GM12878 (cell line): ENCODE data around the gene AXIN1. TPM values are rescaled to one million over a fixed set of nuclear protein-coding genes. Genes with fewer than 3 reads are reported as not detected.

Experiments
- ATAC-seq: fragments of 200-7000 bp; cut with Tn5 transposase; 3 replicates; pipeline ENCODE4 v1.9.1; 2020; ENCODE audit warnings: mild to moderate bottlenecking, moderate library complexity
- BruUV-seq: library from RNA; stranded (reverse); fragments of 400-500 nt; replicated peaks from 2 replicates; lab custom pipeline; 2021; lab: Mats Ljungman, UMichigan
- CTCF ChIA-PET: fragments of 300-600 bp; sonication (Branson Sonifier 250); formaldehyde crosslinking; extraction: SDS; loops from one replicate; lab custom pipeline; 2021; ENCODE audit warnings: inconsistent platforms; lab: Yijun Ruan, JAX
- POLR2A ChIA-PET: fragments of 350-600 bp; formaldehyde crosslinking; extraction: SDS; loops from one replicate; lab custom pipeline; 2021; ENCODE audit warnings: inconsistent platforms; lab: Charles Lee
- RAD21 ChIA-PET: fragments of 300-600 bp; sonication (Branson Sonifier 250); formaldehyde crosslinking; loops from one replicate; lab custom pipeline; 2023; ENCODE audit warnings: antibody characterized with exemption; ENCODE audit not compliant: unreplicated experiment; lab: Charles Lee
- SMC1A ChIA-PET: fragments of 300-600 bp; sonication (Branson Sonifier 250); formaldehyde crosslinking; loops from one replicate; lab custom pipeline; 2023; ENCODE audit not compliant: unreplicated experiment, uncharacterized antibody; lab: Charles Lee
- DNase-seq: peaks from one replicate; pipeline ENCODE4 v3.0.0-alpha.2; 2011; ENCODE audit warnings: low read depth, low spot score
- FAIRE-seq: peaks from 3 replicates; lab custom pipeline; 2011; peaks lifted over from hg19 to GRCh38; lab: Jason Lieb, UNC
- H2AFZ ChIP-seq: 2 replicates; pipeline ENCODE4 v1.6.0; 2011; ENCODE audit warnings: low read depth, low read length, control low read depth; ENCODE audit not compliant: control insufficient read depth
- H3K27ac ChIP-seq: 2 replicates; pipeline ENCODE4 v1.5.1; 2011; ENCODE audit warnings: control low read depth; ENCODE audit not compliant: control insufficient read depth, insufficient read depth
- H3K27me3 ChIP-seq, 2 experiments: replicated peaks in 1 of 2; 2 replicates each; pipeline versions ENCODE4 v1.6.0 to v1.6.1; 2011; ENCODE audit warnings: low read length in 1 of 2; ENCODE audit not compliant: control insufficient read depth in 2 of 2, insufficient read depth in 2 of 2
- H3K36me3 ChIP-seq, 2 experiments: 2 replicates each; pipeline ENCODE4 v1.5.1; 2011; ENCODE audit warnings: low read length in 1 of 2; ENCODE audit not compliant: control insufficient read depth in 2 of 2, insufficient read depth in 2 of 2
- H3K4me1 ChIP-seq: 2 replicates; pipeline ENCODE4 v1.6.1; 2011; ENCODE audit warnings: mild to moderate bottlenecking, low read length, moderate library complexity, mixed read lengths; ENCODE audit not compliant: control insufficient read depth, insufficient read depth
- H3K4me2 ChIP-seq: 2 replicates; pipeline ENCODE4 v1.6.0; 2011; ENCODE audit warnings: control low read depth; ENCODE audit not compliant: control insufficient read depth, insufficient read depth
- H3K4me3 ChIP-seq: fragments of 200-600 bp; sonication (generic); 2 replicates; pipeline ENCODE4 v1.5.1; 2016
- H3K79me2 ChIP-seq: 2 replicates; pipeline ENCODE4 v1.6.0; 2011; ENCODE audit warnings: low read length; ENCODE audit not compliant: control insufficient read depth, insufficient read depth
- H3K9ac ChIP-seq: 2 replicates; pipeline ENCODE4 v1.8.0; 2011; ENCODE audit warnings: low read length, control low read depth, mixed read lengths; ENCODE audit not compliant: control insufficient read depth, insufficient read depth
- H3K9me3 ChIP-seq: replicated peaks from 3 replicates; pipeline ENCODE4 v1.5.1; 2011; ENCODE audit warnings: mild to moderate bottlenecking, low read length; ENCODE audit not compliant: control insufficient read depth, insufficient read depth
- H4K20me1 ChIP-seq: 2 replicates; pipeline ENCODE4 v1.6.0; 2011; ENCODE audit not compliant: control insufficient read depth, insufficient read depth
- MEF2A ChIP-seq: IDR thresholded peaks from 2 replicates; pipeline ENCODE4 v1.6.1; 2011; ENCODE audit warnings: low read depth, mild to moderate bottlenecking, low read length, moderate library complexity; ENCODE audit not compliant: insufficient read depth
- MTA2 ChIP-seq: fragments of 450-650 bp; IDR thresholded peaks from 2 replicates; pipeline ENCODE4 v1.6.1; 2016; ENCODE audit warnings: low read depth, mild to moderate bottlenecking, moderate library complexity
- MYB ChIP-seq: fragments of 150-350 bp; IDR thresholded peaks from 2 replicates; pipeline ENCODE4 v1.6.1; 2014; ENCODE audit warnings: mild to moderate bottlenecking, low read depth, low read length, borderline replicate concordance
- MYC ChIP-seq: IDR thresholded peaks from 2 replicates; pipeline ENCODE4 v1.6.1; 2011; ENCODE audit warnings: mild to moderate bottlenecking, low read length, moderate library complexity, inconsistent platforms; ENCODE audit not compliant: insufficient read depth, insufficient replicate concordance, insufficient read length, severe bottlenecking
- NBN ChIP-seq: fragments of 450-650 bp; IDR thresholded peaks from 2 replicates; pipeline ENCODE4 v1.6.1; 2016
- NR2F1 ChIP-seq: fragments of 450-650 bp; conservative IDR thresholded peaks from 2 replicates; pipeline ENCODE4 v1.6.1; 2017; ENCODE audit warnings: mild to moderate bottlenecking
- SPI1 ChIP-seq: IDR thresholded peaks from 2 replicates; pipeline ENCODE4 v1.6.1; 2011; ENCODE audit warnings: low read depth, mild to moderate bottlenecking, low read length, moderate library complexity, borderline replicate concordance; ENCODE audit not compliant: insufficient read depth
- ZBED1 ChIP-seq: IDR thresholded peaks from 2 replicates; pipeline ENCODE4 v1.6.1; 2016; ENCODE audit warnings: borderline replicate concordance
- WGBS: methylation state at CpG from one replicate; pipeline ENCODE4 v1.1.6; 2016; ENCODE audit warnings: low lambda C conversion rate; ENCODE audit not compliant: insufficient replicate concordance, insufficient coverage; ENCODE audit errors: missing lambda C conversion rate; 5-methylcytosine and 5-hydroxymethylcytosine counted together
- in situ Hi-C: fragments of 300-500 bp; cut with MboI; formaldehyde crosslinking; loops from 9 replicates; pipeline ENCODE4 v1.14.3; 2018; ENCODE audit warnings: mixed read lengths
- intact Hi-C: fragments of 100-400 bp; cut with micrococcal nuclease; formaldehyde crosslinking; loops from one replicate; pipeline ENCODE4 v1.14.2; 2022; ENCODE audit not compliant: unreplicated experiment
- polyA plus RNA-seq, 11 experiments: library from polyadenylated mRNA; depleted of rRNA in 4 of 11; unstranded in 6 of 11; stranded (reverse) in 5 of 11; fragments of >200 nt; fragmentation: Nextera tagmentation in 4 of 11; fragmentation: Illumina TruSeq in 1 of 11; extraction: Ambion mirVana in 4 of 11; extraction: Trizol in 1 of 11; gene quantifications; 1 replicate in 1 of 11; 2 replicates in 10 of 11; pipeline versions ENCODE4 v1.2.1 to v1.2.3, GENCODE V29; 2011 to 2016; ENCODE audit warnings: inconsistent platforms in 2 of 11, missing spikeins in 2 of 11, low read depth in 1 of 11
- total RNA-seq, 4 experiments: library from RNA; depleted of rRNA in 3 of 4; stranded (reverse); fragments of >200 nt in 3 of 4; fragmentation: Illumina TruSeq in 1 of 4; extraction: Trizol in 1 of 4; gene quantifications; 2 replicates each; pipeline versions ENCODE4 v1.2.1 to v1.2.3, GENCODE V29; 2013 to 2021
- TF ChIP-seq, protein P1 (sequence below): fragments of 450-650 bp; IDR thresholded peaks from 2 replicates; pipeline ENCODE4 v1.6.1; 2017; ENCODE audit warnings: mild to moderate bottlenecking, moderate library complexity
- TF ChIP-seq, protein P2 (sequence below): IDR thresholded peaks from 2 replicates; pipeline ENCODE4 v1.6.1; 2011; ENCODE audit warnings: low read depth, mild to moderate bottlenecking, low read length, moderate library complexity, borderline replicate concordance; ENCODE audit errors: extremely low read depth
- TF ChIP-seq, protein P3 (sequence below): fragments of 450-650 bp; formaldehyde crosslinking; IDR thresholded peaks from 2 replicates; pipeline ENCODE4 v1.5.0; 2022; ENCODE audit warnings: mild to moderate bottlenecking, missing genetic modification characterization

Gene AXIN1
- total and polyA plus RNA-seq, 10 of the 15 experiments (the other 5 are each of a cell fraction or from before 2014, with no cell fraction given): 0.26 to 27.1 (median 7.7) TPM

DNA sequence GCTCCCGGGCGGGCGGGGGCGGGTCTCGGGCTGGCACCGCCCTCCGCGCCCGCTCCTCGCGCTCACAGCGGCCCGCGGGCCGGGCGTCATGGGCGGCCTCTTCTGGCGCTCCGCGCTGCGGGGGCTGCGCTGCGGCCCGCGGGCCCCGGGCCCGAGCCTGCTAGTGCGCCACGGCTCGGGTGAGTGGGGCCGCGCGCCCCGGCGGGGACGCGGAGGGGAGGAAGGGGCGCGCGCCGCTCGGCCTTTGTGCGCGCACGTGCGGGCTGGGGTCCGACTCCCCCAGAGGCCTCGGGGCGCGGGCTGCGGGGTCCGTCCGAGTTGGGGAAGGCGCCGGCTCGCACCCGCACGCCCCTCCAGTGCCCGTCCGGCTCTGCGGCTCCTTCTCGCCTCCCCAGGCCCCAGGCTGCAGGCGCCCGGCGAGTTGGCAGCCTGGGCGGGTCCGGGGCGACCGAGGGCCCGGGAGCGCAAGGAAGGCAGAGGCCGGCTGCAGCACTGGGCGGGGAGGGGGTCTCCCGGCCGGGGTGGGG, 44.7 kb upstream of the AXIN1 start, which contains the start of gene NME4 (continued):
- TF ChIP-seq, protein P1, sequence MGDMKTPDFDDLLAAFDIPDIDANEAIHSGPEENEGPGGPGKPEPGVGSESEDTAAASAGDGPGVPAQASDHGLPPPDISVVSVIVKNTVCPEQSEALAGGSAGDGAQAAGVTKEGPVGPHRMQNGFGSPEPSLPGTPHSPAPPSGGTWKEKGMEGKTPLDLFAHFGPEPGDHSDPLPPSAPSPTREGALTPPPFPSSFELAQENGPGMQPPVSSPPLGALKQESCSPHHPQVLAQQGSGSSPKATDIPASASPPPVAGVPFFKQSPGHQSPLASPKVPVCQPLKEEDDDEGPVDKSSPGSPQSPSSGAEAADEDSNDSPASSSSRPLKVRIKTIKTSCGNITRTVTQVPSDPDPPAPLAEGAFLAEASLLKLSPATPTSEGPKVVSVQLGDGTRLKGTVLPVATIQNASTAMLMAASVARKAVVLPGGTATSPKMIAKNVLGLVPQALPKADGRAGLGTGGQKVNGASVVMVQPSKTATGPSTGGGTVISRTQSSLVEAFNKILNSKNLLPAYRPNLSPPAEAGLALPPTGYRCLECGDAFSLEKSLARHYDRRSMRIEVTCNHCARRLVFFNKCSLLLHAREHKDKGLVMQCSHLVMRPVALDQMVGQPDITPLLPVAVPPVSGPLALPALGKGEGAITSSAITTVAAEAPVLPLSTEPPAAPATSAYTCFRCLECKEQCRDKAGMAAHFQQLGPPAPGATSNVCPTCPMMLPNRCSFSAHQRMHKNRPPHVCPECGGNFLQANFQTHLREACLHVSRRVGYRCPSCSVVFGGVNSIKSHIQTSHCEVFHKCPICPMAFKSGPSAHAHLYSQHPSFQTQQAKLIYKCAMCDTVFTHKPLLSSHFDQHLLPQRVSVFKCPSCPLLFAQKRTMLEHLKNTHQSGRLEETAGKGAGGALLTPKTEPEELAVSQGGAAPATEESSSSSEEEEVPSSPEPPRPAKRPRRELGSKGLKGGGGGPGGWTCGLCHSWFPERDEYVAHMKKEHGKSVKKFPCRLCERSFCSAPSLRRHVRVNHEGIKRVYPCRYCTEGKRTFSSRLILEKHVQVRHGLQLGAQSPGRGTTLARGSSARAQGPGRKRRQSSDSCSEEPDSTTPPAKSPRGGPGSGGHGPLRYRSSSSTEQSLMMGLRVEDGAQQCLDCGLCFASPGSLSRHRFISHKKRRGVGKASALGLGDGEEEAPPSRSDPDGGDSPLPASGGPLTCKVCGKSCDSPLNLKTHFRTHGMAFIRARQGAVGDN: peak; percentile 62; the same call in 1 of the 2 replicates
- no peak for TF ChIP-seq MEF2A

DNA sequence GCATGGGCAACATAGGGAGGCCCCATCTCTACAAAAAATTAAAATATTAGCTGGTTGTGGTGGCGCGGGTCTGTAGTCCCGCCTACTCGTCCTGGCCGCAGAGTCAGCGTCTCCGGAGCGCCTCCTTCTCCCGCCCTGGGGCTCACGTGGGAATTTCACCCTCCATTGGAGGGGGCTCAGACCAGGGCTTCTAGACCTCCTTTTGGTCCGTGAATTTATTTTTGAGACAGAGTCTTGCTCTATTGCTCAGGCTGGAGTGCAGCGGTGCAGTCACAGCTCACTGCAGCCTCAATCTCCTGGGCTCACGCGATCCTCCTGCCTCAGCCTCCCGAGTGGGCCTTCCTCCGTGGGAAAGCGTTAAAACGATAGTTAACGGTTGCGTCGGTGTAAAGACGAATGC, 44.1 kb upstream of the AXIN1 start:
- Histone ChIP-seq H4K20me1 (no peaks in the 10 kb centered on the region), H3K4me2 (peak overlapping the region; percentile 82), H2AFZ (peak overlapping the region; percentile 71), H3K4me3 (peak overlapping the region; percentile 54; the same call in 1 of the 2 replicates), H3K4me1 (peaks cover 14% of the 10 kb centered on the region; the same call in 1 of the 2 replicates), H3K9ac (peak overlapping the region; percentile 54; the same call in 1 of the 2 replicates), H3K27me3 (no peaks in the 10 kb centered on the region), H3K27ac (no peak overlapping the region), H3K79me2 (peaks cover 2% of the 10 kb centered on the region; the same call in 1 of the 2 replicates), H3K9me3 (no peaks in the 10 kb centered on the region; the same call in 2 of the 3 replicates), H3K36me3 (no peaks in the 10 kb centered on the region)
- peak; percentile 80 for FAIRE-seq
- no peak for ATAC-seq
- intact Hi-C loops (loop anchor here (10.0 kb wide), 2 partner anchors 98 to 268 kb away; partner anchors contain the start of gene RHOT2), in situ Hi-C loops (loop anchor here (10.0 kb wide), 1 partner anchor 268 kb away; the partner anchor contains the start of gene RHOT2)
- under 1% methylated on average over 22 of the region's 22 CpGs for WGBS
- no peak for DNase-seq
- POLR2A ChIA-PET: interaction anchor here (0.6 to 2.0 kb wide), 2 partner anchors 14 to 26 kb away, joined by 4 to 5 read pairs; partner anchors contain the start of gene MRPL28
- RAD21 ChIA-PET: no interaction called here
- SMC1A ChIA-PET: no interaction called here
- BruUV-seq: no TSS peak
- CTCF ChIA-PET: no interaction called here
- TF ChIP-seq NR2F1: no peak
- TF ChIP-seq MTA2: peak; percentile 27; the same call in 1 of the 2 replicates
- no peak for TF ChIP-seq ZBED1
- no peak for TF ChIP-seq MEF2A
- no peak for TF ChIP-seq MYB
- TF ChIP-seq SPI1: no peak
- TF ChIP-seq, protein P2, sequence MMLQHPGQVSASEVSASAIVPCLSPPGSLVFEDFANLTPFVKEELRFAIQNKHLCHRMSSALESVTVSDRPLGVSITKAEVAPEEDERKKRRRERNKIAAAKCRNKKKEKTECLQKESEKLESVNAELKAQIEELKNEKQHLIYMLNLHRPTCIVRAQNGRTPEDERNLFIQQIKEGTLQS: no peak
- TF ChIP-seq NBN: 0 out of 2 replicates have a peak, but pooled peaks have one; percentile 36
- TF ChIP-seq, protein P3, sequence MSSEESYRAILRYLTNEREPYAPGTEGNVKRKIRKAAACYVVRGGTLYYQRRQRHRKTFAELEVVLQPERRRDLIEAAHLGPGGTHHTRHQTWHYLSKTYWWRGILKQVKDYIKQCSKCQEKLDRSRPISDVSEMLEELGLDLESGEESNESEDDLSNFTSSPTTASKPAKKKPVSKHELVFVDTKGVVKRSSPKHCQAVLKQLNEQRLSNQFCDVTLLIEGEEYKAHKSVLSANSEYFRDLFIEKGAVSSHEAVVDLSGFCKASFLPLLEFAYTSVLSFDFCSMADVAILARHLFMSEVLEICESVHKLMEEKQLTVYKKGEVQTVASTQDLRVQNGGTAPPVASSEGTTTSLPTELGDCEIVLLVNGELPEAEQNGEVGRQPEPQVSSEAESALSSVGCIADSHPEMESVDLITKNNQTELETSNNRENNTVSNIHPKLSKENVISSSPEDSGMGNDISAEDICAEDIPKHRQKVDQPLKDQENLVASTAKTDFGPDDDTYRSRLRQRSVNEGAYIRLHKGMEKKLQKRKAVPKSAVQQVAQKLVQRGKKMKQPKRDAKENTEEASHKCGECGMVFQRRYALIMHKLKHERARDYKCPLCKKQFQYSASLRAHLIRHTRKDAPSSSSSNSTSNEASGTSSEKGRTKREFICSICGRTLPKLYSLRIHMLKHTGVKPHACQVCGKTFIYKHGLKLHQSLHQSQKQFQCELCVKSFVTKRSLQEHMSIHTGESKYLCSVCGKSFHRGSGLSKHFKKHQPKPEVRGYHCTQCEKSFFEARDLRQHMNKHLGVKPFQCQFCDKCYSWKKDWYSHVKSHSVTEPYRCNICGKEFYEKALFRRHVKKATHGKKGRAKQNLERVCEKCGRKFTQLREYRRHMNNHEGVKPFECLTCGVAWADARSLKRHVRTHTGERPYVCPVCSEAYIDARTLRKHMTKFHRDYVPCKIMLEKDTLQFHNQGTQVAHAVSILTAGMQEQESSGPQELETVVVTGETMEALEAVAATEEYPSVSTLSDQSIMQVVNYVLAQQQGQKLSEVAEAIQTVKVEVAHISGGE (CRISPR knock-in tag): no peak
- no peak for TF ChIP-seq MYC
